ENCODE measurements around the gene EMC7.

- TF ChIP-seq TAF1 (IDR thresholded peaks at IDR 0.05; ENCODE audit: low read depth, low read length) (no peak), POLR2AphosphoS5 (IDR thresholded peaks at IDR 0.05; ENCODE audit: low read depth, low read length) (no peak), POLR2A (IDR thresholded peaks at IDR 0.05; ENCODE audit: low read depth, low read length) (no peak), PAX5 (IDR thresholded peaks at IDR 0.05; ENCODE audit: insufficient read depth, low read length, severe bottlenecking) (no peak), POU2F2 (IDR thresholded peaks at IDR 0.05; ENCODE audit: low read depth, low read length) (no peak)
These were observed 27.2 kb upstream of the EMC7 start for GRCh38 chr15:34128898-34129297.

All from GM12891 (cell line).